Loucy (cell line): ENCODE measurements around the gene PANX3.

Source experiments
- EZH2phosphoT487 ChIP-seq: fragments of 200-600 bp; IDR thresholded peaks from 2 replicates; pipeline ENCODE4 v1.6.1; 2018; ENCODE audit warnings: antibody characterized with exemption, mild to moderate bottlenecking, moderate library complexity, borderline replicate concordance
- TF ChIP-seq, protein P1 (sequence below): fragments of 200-600 bp; sonication (generic); conservative IDR thresholded peaks from 2 replicates; pipeline ENCODE4 v1.5.1; 2014; ENCODE audit warnings: mild to moderate bottlenecking, antibody characterized with exemption, low read length

DNA sequence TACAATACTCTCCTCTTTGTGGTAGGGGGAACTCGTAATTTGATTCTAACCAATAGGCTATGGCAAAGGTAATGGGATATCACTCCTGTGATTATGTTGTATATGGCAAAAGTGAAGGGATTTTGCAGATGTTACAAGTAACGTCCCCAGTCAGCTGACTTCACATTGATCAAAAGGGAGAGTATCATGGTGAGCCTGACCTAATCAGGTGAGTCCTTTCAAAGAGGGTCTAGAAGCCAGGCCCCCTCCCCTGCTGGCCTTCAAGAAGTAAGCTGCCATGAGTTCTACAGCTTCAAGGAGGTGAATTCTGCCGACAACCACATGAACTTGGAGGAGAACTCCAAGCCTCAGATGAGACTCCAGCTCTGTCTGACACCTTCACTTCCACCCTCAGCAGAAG is 31.4 kb downstream of the PANX3 start:
- TF ChIP-seq, protein P1, sequence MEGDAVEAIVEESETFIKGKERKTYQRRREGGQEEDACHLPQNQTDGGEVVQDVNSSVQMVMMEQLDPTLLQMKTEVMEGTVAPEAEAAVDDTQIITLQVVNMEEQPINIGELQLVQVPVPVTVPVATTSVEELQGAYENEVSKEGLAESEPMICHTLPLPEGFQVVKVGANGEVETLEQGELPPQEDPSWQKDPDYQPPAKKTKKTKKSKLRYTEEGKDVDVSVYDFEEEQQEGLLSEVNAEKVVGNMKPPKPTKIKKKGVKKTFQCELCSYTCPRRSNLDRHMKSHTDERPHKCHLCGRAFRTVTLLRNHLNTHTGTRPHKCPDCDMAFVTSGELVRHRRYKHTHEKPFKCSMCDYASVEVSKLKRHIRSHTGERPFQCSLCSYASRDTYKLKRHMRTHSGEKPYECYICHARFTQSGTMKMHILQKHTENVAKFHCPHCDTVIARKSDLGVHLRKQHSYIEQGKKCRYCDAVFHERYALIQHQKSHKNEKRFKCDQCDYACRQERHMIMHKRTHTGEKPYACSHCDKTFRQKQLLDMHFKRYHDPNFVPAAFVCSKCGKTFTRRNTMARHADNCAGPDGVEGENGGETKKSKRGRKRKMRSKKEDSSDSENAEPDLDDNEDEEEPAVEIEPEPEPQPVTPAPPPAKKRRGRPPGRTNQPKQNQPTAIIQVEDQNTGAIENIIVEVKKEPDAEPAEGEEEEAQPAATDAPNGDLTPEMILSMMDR = no peak
- no peak for TF ChIP-seq EZH2phosphoT487
